GM21737 (cell line): ENCODE results near the gene SNX25.
A peak's percentile ranks its signal among the peaks of the same experiment; 100 is the strongest.
"Not testable (repeated sequence)": the region's sequence is repeated elsewhere in the genome, so short reads cannot be mapped to it uniquely, and the experiment has no call there.

Experiments
- ATAC-seq: cut with Tn5 transposase; IDR thresholded peaks from one replicate; pipeline ENCODE4 v1.9.1; 2021; ENCODE audit warnings: mild to moderate bottlenecking, moderate library complexity; ENCODE audit not compliant: unreplicated experiment

Gene SNX25

GRCh38 chr4:185335579-185335978, 126.2 kb downstream of the SNX25 start:
- no peak for ATAC-seq

GRCh38 chr4:185339941-185340340, 130.5 kb downstream of the SNX25 start:
- no peak for ATAC-seq

GRCh38 chr4:185341377-185341776, 132.0 kb downstream of the SNX25 start:
- ATAC-seq: peak; percentile 6

GRCh38 chr4:185341841-185342240, 132.4 kb downstream of the SNX25 start:
- ATAC-seq: peak; percentile 61

- ATAC-seq: no peak
Measured at GRCh38 chr4:185343726-185344581, 134.6 kb downstream of the SNX25 start.

GRCh38 chr4:185344743-185345538, 135.5 kb downstream of the SNX25 start:
- ATAC-seq: peak; percentile 55

- ATAC-seq: no peak
Measured at GRCh38 chr4:185346975-185347601, 137.7 kb downstream of the SNX25 start.

GRCh38 chr4:185351691-185352090, 142.3 kb downstream of the SNX25 start:
- no peak for ATAC-seq

GRCh38 chr4:185352202-185352601, 142.8 kb downstream of the SNX25 start:
- ATAC-seq: no peak

GRCh38 chr4:185352741-185353140, 143.3 kb downstream of the SNX25 start:
- no peak for ATAC-seq

GRCh38 chr4:185357211-185357610, 147.8 kb downstream of the SNX25 start:
- no peak for ATAC-seq

GRCh38 chr4:185357733-185358440, 148.5 kb downstream of the SNX25 start:
- no peak for ATAC-seq

- ATAC-seq: no peak
Measured at GRCh38 chr4:185358514-185358913, 149.1 kb downstream of the SNX25 start.

- no peak for ATAC-seq
Measured at GRCh38 chr4:185358959-185359358, 149.6 kb downstream of the SNX25 start.

GRCh38 chr4:185359767-185360446, 150.5 kb downstream of the SNX25 start:
- ATAC-seq: no peak

- ATAC-seq: no peak
Measured at GRCh38 chr4:185361872-185362271, 152.5 kb downstream of the SNX25 start.

GRCh38 chr4:185362570-185362969, 153.2 kb downstream of the SNX25 start:
- ATAC-seq: not testable (repeated sequence)

GRCh38 chr4:185363251-185363650, 153.9 kb downstream of the SNX25 start:
- no peak for ATAC-seq

- ATAC-seq: no peak
Measured at GRCh38 chr4:185364886-185365285, 155.5 kb downstream of the SNX25 start.

GRCh38 chr4:185369731-185370130, 160.3 kb downstream of the SNX25 start:
- ATAC-seq: no peak
